HL-60 (cell line): ENCODE data around the gene NOS3.

ENCODE experiments used
- CTCF ChIP-seq: IDR thresholded peaks from one replicate; pipeline ENCODE4 v1.5.1; 2011; ENCODE audit warnings: low read length, control low read depth, inconsistent platforms; ENCODE audit not compliant: insufficient read depth
- GABPA ChIP-seq: IDR thresholded peaks from 2 replicates; pipeline ENCODE4 v1.6.1; 2012; ENCODE audit warnings: low read depth
- POLR2AphosphoS5 ChIP-seq: IDR thresholded peaks from 2 replicates; pipeline ENCODE4 v1.6.1; 2012; ENCODE audit warnings: low read depth

GRCh38 chr7:151051108-151051507 lies 60.3 kb downstream of the NOS3 start:
- TF ChIP-seq CTCF, result no peak
- no peak for TF ChIP-seq POLR2AphosphoS5
- no peak for TF ChIP-seq GABPA
